Measurements from ENCODE around the gene IRGC. TPM values are rescaled to one million over a fixed set of nuclear protein-coding genes. Genes with fewer than 3 reads are reported as not detected.
"Not testable (repeated sequence)": the region's sequence is repeated elsewhere in the genome, so short reads cannot be mapped to it uniquely, and the experiment has no call there.

The IRGC gene
- polyA plus RNA-seq, 1 donor: not detected

DNA sequence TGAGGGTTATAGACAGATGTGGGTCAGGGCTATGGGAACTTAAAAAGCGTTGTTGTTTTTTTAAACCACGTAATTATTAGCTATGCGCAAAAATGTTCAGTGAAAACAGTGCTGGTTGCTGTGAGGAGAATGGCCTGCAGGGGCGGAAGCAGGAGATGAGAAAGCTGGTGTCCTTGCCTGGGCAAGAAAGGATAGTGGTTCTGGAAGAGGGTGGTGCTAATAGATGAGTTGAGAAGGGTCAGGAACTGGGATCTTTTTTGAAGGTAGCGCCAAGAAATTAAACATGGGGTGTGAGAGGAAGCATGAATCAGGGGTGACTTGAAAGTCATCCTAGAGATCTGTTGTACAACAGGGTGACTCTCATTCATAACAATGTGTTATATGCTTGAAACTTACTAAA is 43.6 kb downstream of the IRGC start:
- no peak for DNase-seq

- DNase-seq: no peak
These were observed 45.1 kb downstream of the IRGC start for GRCh38 chr19:43760941-43761340.

DNA sequence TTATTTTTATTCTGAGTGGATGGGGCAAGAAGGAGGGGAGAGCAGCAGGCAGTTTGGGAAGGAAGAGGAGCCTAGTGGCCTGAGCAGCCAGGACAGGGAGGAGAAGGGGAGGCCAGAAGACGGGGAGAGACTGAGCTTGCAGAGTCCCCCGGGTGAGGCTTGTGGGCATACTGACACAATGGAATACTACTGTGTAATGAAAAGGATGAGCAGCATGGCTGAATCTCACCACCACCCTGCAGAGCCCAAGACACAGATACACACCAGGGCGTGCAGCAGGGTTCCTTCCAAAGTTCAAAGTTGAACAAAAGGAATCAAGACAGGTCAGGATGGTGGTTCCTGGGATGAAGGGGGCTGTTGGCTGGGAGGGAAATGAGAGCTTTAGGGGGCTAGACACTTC is 46.9 kb downstream of the IRGC start:
- DNase-seq: no peak

DNA sequence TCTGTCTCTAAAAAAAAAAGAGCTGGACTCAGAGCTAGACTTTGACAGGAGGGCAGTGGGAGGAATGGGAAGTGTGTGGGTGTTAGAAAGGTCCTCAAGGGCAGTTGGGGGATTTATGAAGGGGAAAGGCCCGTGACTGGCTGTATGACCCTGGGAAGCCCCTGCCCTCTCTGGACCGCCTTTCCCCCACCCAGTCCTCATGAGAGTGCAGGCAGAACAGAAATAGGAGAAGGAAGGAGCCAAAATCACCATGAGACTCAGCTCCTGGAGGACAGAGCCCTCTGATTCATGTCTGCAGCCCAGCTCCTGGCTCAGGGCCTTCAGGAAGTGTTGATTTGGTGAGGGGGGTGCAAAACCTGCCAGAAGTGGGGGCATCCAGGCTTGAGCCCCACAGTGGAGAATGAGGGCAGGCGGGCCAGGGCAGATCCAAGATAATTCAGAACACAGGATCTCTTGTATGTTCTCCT is 47.6 kb downstream of the IRGC start:
- DNase-seq: no peak

GRCh38 chr19:43764684-43765083 is 48.8 kb downstream of the IRGC start:
- DNase-seq: not testable (repeated sequence)

DNA sequence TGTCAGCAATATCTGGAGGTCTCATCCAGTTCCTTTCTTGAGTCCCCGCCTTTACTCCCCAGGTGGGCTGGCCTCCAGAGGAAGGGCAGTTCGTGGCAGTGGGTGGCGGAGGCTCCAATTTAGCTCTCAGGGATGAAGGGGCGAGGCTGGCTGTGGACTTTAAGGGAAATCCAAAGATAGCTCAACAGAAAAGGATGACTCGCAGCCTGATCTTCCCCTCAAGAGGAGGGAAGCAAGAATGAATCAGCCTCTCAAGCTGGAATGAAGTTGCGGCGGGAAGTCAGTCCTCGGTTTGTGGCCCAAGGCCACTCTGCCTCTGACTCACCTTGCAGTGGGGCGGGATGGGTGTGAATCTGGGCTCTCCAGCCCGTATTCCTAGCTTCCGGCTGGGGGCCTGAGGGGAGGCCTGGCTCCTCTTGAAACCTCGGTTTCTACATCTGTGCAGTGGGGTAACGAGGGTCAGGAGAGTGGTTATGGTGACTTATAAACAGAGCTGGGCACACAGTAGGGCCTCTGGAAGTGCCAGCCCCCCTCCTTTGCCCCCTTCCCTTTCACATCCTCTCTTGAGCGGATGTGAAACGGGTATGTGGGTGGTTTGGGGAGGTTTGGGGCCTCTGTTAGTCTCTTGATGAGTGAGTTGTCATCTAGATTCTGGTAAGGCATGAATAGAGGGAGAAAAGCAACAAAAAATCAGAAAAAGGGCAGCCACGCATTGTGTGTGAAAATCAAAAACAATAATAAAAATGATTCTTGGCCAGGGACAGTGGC is 49.4 kb downstream of the IRGC start:
- DNase-seq: peak; percentile 62

- no peak for DNase-seq
These were observed 50.8 kb downstream of the IRGC start for GRCh38 chr19:43766755-43767043.

GRCh38 chr19:43767316-43767715 is 51.4 kb downstream of the IRGC start:
- no peak for DNase-seq

- no peak for DNase-seq
These were observed 51.9 kb downstream of the IRGC start for GRCh38 chr19:43767818-43768217.

- no peak for DNase-seq
These were observed 52.6 kb downstream of the IRGC start for GRCh38 chr19:43768273-43769050.

- no peak for DNase-seq
These were observed 53.4 kb downstream of the IRGC start for GRCh38 chr19:43769256-43769655.

Other genes with a start within 250 kb of the IRGC start
- gene PHLDB3, start 211.3 kb upstream of the IRGC start, polyA plus RNA-seq (ENCODE audit: insufficient read length): 6.4 TPM
- gene ETHE1, start 188.9 kb upstream of the IRGC start, polyA plus RNA-seq (ENCODE audit: insufficient read length): 18.0 TPM
- gene ZNF575, start 182.9 kb upstream of the IRGC start, polyA plus RNA-seq (ENCODE audit: insufficient read length): 6.7 TPM
- 39.5 TPM for gene XRCC1, start 140.5 kb upstream of the IRGC start, polyA plus RNA-seq (ENCODE audit: insufficient read length)
- gene PINLYP, start 140.3 kb upstream of the IRGC start, polyA plus RNA-seq (ENCODE audit: insufficient read length): 2.9 TPM
- 13.8 TPM for gene IRGQ, start 119.9 kb upstream of the IRGC start, polyA plus RNA-seq (ENCODE audit: insufficient read length)
- 9.9 TPM for gene ZNF576, start 119.5 kb upstream of the IRGC start, polyA plus RNA-seq (ENCODE audit: insufficient read length)
- gene SRRM5, start 104.0 kb upstream of the IRGC start, polyA plus RNA-seq (ENCODE audit: insufficient read length): 0.52 TPM
- gene ZNF428, start 96.4 kb upstream of the IRGC start, polyA plus RNA-seq (ENCODE audit: insufficient read length): 64.9 TPM
- gene CADM4, start 76.2 kb upstream of the IRGC start, polyA plus RNA-seq (ENCODE audit: insufficient read length): 7.8 TPM
- 6.5 TPM for gene PLAUR, start 45.9 kb upstream of the IRGC start, polyA plus RNA-seq (ENCODE audit: insufficient read length)
- gene SMG9, start 38.9 kb downstream of the IRGC start, polyA plus RNA-seq (ENCODE audit: insufficient read length): 40.9 TPM
- gene KCNN4, start 64.9 kb downstream of the IRGC start, polyA plus RNA-seq (ENCODE audit: insufficient read length): 1.1 TPM
- 0.52 TPM for gene LYPD5, start 86.4 kb downstream of the IRGC start, polyA plus RNA-seq (ENCODE audit: insufficient read length)
- 8.3 TPM for gene ZNF283, start 111.2 kb downstream of the IRGC start, polyA plus RNA-seq (ENCODE audit: insufficient read length)
- 8.6 TPM for gene ZNF404, start 167.9 kb downstream of the IRGC start, polyA plus RNA-seq (ENCODE audit: insufficient read length)
- 15.3 TPM for gene ZNF45, start 219.2 kb downstream of the IRGC start, polyA plus RNA-seq (ENCODE audit: insufficient read length)
- 3.0 TPM for gene ZNF221, start 235.2 kb downstream of the IRGC start, polyA plus RNA-seq (ENCODE audit: insufficient read length)

Data from hindlimb muscle (tissue), 1 donor.